Activated gamma-delta T cell (primary cell): ENCODE measurements around the gene OR56B4.

Experiments used
- DNase-seq: peaks from one replicate; lab custom pipeline; 2025; lab: John Stamatoyannopoulos, UW

OR56B4 gene

GRCh38 chr11:6151117-6151516, 43.6 kb downstream of the OR56B4 start:
- no peak for DNase-seq

- no peak for DNase-seq
Measured at GRCh38 chr11:6152126-6152525, 44.6 kb downstream of the OR56B4 start.

GRCh38 chr11:6156628-6157359, 49.3 kb downstream of the OR56B4 start:
- no peak for DNase-seq
